K562 (cell line): Measurements from ENCODE around the gene PSMD14. TPM values are rescaled to one million over a fixed set of nuclear protein-coding genes. Genes with fewer than 3 reads are reported as not detected.

Experiments
- ATAC-seq: fragments of 200-7000 bp; cut with Tn5 transposase; 3 replicates; pipeline ENCODE4 v1.9.1; 2020; ENCODE audit warnings: moderate library complexity
- BruUV-seq: library from RNA; stranded (reverse); fragments of 400-500 nt; replicated peaks from 2 replicates; lab custom pipeline; 2021; lab: Mats Ljungman, UMichigan
- CTCF ChIA-PET: fragments of 300-600 bp; formaldehyde crosslinking; extraction: SDS; loops from one replicate; lab custom pipeline; 2021; ENCODE audit warnings: low intra/inter-chr PET ratio; lab: Yijun Ruan, JAX
- POLR2A ChIA-PET: fragments of 300-600, 350-650 bp; sonication (Branson Sonifier 250); formaldehyde crosslinking; extraction: SDS; loops from one replicate; lab custom pipeline; 2021; ENCODE audit warnings: antibody characterized with exemption, inconsistent platforms; lab: Yijun Ruan, JAX
- DNase-seq, 4 experiments: peaks; one replicate each; pipeline versions ENCODE4 v3.0.0 to v3.0.0-alpha.2; 2011 to 2018; ENCODE audit warnings: low spot score in 3 of 4, mixed read lengths in 3 of 4; ENCODE audit errors: extremely low read depth in 1 of 4
- FAIRE-seq: peaks from 2 replicates; lab custom pipeline; 2011; peaks lifted over from hg19 to GRCh38; lab: Jason Lieb, UNC
- H2AFZ ChIP-seq: 2 replicates; pipeline ENCODE4 v1.6.0; 2011; ENCODE audit warnings: low read depth, low read length, control low read depth, inconsistent platforms
- H3K27ac ChIP-seq: fragments of 200-600 bp; 3 replicates; pipeline ENCODE4 v1.8.0; 2011; ENCODE audit warnings: low read depth, mild to moderate bottlenecking, control low read depth, inconsistent platforms, low read length, moderate library complexity, mixed read lengths; ENCODE audit errors: extremely low read depth
- H3K27me3 ChIP-seq, 2 experiments: fragments of 300-600 bp in 1 of 2; 2 replicates in 1 of 2; 3 replicates in 1 of 2; pipeline versions ENCODE4 v1.6.0 to v1.8.0; 2011; ENCODE audit warnings: inconsistent platforms in 2 of 2, low read length in 2 of 2, mild to moderate bottlenecking in 1 of 2, mixed read lengths in 1 of 2, moderate library complexity in 1 of 2; ENCODE audit not compliant: control insufficient read depth in 2 of 2, insufficient read depth in 2 of 2
- H3K36me3 ChIP-seq: fragments of 300-600 bp; 3 replicates; pipeline ENCODE4 v1.8.0; 2011; ENCODE audit warnings: mild to moderate bottlenecking, low read length, inconsistent platforms; ENCODE audit not compliant: control insufficient read depth, insufficient read depth
- H3K4me1 ChIP-seq, 2 experiments: fragments of 200-600 bp in 1 of 2; replicated peaks in 1 of 2; 2 replicates in 1 of 2; 3 replicates in 1 of 2; pipeline versions ENCODE4 v1.5.1 to v1.8.0; 2011; ENCODE audit warnings: inconsistent platforms in 2 of 2, low read length in 2 of 2, mild to moderate bottlenecking in 1 of 2, mixed read lengths in 1 of 2, moderate library complexity in 1 of 2; ENCODE audit not compliant: control insufficient read depth in 2 of 2, insufficient read depth in 2 of 2
- H3K4me2 ChIP-seq: 2 replicates; pipeline ENCODE4 v1.6.1; 2011; ENCODE audit warnings: low read length, control low read depth, inconsistent platforms, mixed read lengths; ENCODE audit not compliant: insufficient read depth
- H3K4me3 ChIP-seq: fragments of 200-600 bp; sonication (generic), shearing (Covaris generic); 2 replicates; pipeline ENCODE4 v1.5.1; 2016; ENCODE audit warnings: control low read depth, inconsistent platforms
- H3K79me2 ChIP-seq: fragments of 200-600 bp; 3 replicates; pipeline ENCODE4 v1.8.0; 2011; ENCODE audit warnings: low read length, inconsistent platforms; ENCODE audit not compliant: control insufficient read depth, insufficient read depth
- H3K9ac ChIP-seq, 2 experiments: 2 replicates each; pipeline versions ENCODE4 v1.6.0 to v1.6.1; 2011; ENCODE audit warnings: low read depth in 2 of 2, low read length in 2 of 2, control low read depth in 1 of 2, inconsistent platforms in 1 of 2, mild to moderate bottlenecking in 1 of 2, mixed read lengths in 1 of 2; ENCODE audit not compliant: insufficient read depth in 1 of 2
- H3K9me1 ChIP-seq: one replicate; pipeline ENCODE4 v1.6.0; 2011; ENCODE audit warnings: inconsistent platforms, mild to moderate bottlenecking, low read length, moderate library complexity; ENCODE audit not compliant: control insufficient read depth, insufficient read depth
- H3K9me3 ChIP-seq: replicated peaks from 2 replicates; pipeline ENCODE4 v1.5.1; 2011; ENCODE audit warnings: low read depth, low read length, inconsistent platforms; ENCODE audit not compliant: control insufficient read depth, insufficient read depth
- H4K20me1 ChIP-seq: replicated peaks from 2 replicates; pipeline ENCODE4 v1.6.1; 2011; ENCODE audit warnings: low read length, inconsistent platforms, mixed read lengths; ENCODE audit not compliant: control insufficient read depth, insufficient read depth
- ETS1 ChIP-seq: conservative IDR thresholded peaks from 2 replicates; pipeline ENCODE4 v1.6.1; 2011; ENCODE audit warnings: low read depth, mild to moderate bottlenecking, low read length; ENCODE audit not compliant: control insufficient read depth
- HCFC1 ChIP-seq: IDR thresholded peaks from 2 replicates; pipeline ENCODE4 v1.6.1; 2012; ENCODE audit warnings: low read depth, low read length, improper control_type of control experiment
- HMGN3 ChIP-seq: IDR thresholded peaks from 2 replicates; pipeline ENCODE4 v1.6.1; 2011; ENCODE audit warnings: borderline replicate concordance, low read depth, mild to moderate bottlenecking, mixed read lengths, low read length; ENCODE audit not compliant: insufficient read length; ENCODE audit errors: extremely low read depth
- NCOA2 ChIP-seq, 2 experiments: fragments of 450-650 bp; IDR thresholded peaks; 2 replicates each; pipeline ENCODE4 v1.6.1; 2018; ENCODE audit warnings: mild to moderate bottlenecking in 2 of 2, moderate library complexity in 1 of 2; ENCODE audit not compliant: partially characterized antibody in 2 of 2
- POLR2AphosphoS5 ChIP-seq: IDR thresholded peaks from 2 replicates; pipeline ENCODE4 v1.6.1; 2011; ENCODE audit warnings: mild to moderate bottlenecking, low read depth, low read length, moderate library complexity; ENCODE audit not compliant: control insufficient read depth, insufficient read depth
- SFPQ ChIP-seq: fragments of 200-400 bp; formaldehyde crosslinking; IDR thresholded peaks from 2 replicates; pipeline ENCODE4 v1.6.1; 2017; ENCODE audit warnings: mild to moderate bottlenecking, low read depth, low read length, moderate library complexity
- STAT6 ChIP-seq: sonication (generic); formaldehyde crosslinking; IDR thresholded peaks from 2 replicates; pipeline ENCODE4 v1.8.1; 2023; ENCODE audit warnings: mild to moderate bottlenecking, missing genetic modification reagents
- SUPT5H ChIP-seq: fragments of 450-650 bp; IDR thresholded peaks from 2 replicates; pipeline ENCODE4 v1.6.1; 2016
- WGBS: fragments of 100-300 bp; shearing (Covaris generic); methylation state at CpG from one replicate; pipeline ENCODE4 v1.1.6; 2016; ENCODE audit warnings: low coverage, mixed read lengths; ENCODE audit not compliant: insufficient coverage; ENCODE audit errors: missing lambda C conversion rate; 5-methylcytosine and 5-hydroxymethylcytosine counted together
- in situ Hi-C: fragments of 300-500 bp; cut with MboI; formaldehyde crosslinking; loops from 4 replicates; pipeline ENCODE4 v1.15.0; 2018; ENCODE audit warnings: inconsistent platforms, mixed read lengths
- intact Hi-C: fragments of 100-400 bp; cut with micrococcal nuclease; formaldehyde crosslinking; loops from 2 replicates; pipeline ENCODE4 v1.14.2; 2022
- polyA plus RNA-seq, 8 experiments: library from polyadenylated mRNA; depleted of rRNA in 4 of 8; stranded (reverse) in 5 of 8; unstranded in 3 of 8; fragments of >200 nt; fragmentation: Nextera tagmentation in 2 of 8; fragmentation: Illumina TruSeq in 1 of 8; extraction: Ambion mirVana in 2 of 8; extraction: Trizol in 1 of 8; gene quantifications; 2 replicates each; pipeline versions ENCODE4 v1.2.1 to v1.2.3, GENCODE V29; 2011 to 2014; ENCODE audit warnings: inconsistent platforms in 1 of 8, missing spikeins in 1 of 8
- total RNA-seq, 7 experiments: library from RNA; depleted of rRNA in 6 of 7; stranded (reverse); fragments of >200 nt in 6 of 7; fragmentation: Illumina TruSeq in 2 of 7; extraction: Trizol in 2 of 7; gene quantifications; 2 replicates each; pipeline versions ENCODE4 v1.2.1 to v1.2.3, GENCODE V29; 2011 to 2021; ENCODE audit warnings: low replicate concordance in 1 of 7
- TF ChIP-seq, protein P1 (sequence below): fragments of 450-650 bp; IDR thresholded peaks from 2 replicates; pipeline ENCODE4 v1.6.1; 2016; ENCODE audit warnings: borderline replicate concordance
- TF ChIP-seq, protein P2 (sequence below), 2 experiments: fragments of 450-650 bp in 1 of 2; sonication (generic) in 1 of 2; formaldehyde crosslinking in 1 of 2; IDR thresholded peaks in 1 of 2; conservative IDR thresholded peaks in 1 of 2; 2 replicates each; pipeline versions ENCODE4 v1.6.1 to v1.8.1; 2016 to 2023; ENCODE audit warnings: mild to moderate bottlenecking in 2 of 2, moderate library complexity in 2 of 2, inconsistent platforms in 1 of 2, missing genetic modification reagents in 1 of 2

PSMD14 gene
- total and polyA plus RNA-seq, 9 of the 15 experiments (the other 6 are each of a cell fraction or from before 2014, with no cell fraction given) = 151 to 515 (median 228) TPM

- CTCF ChIA-PET = no interaction called here
- BruUV-seq = no TSS peak
- no peak overlapping the region for H3K4me2 ChIP-seq
- H3K27ac ChIP-seq = no peak overlapping the region
- no peak overlapping the region for H3K9ac ChIP-seq
- intact Hi-C loops = no loop called here
- no peaks in the 10 kb centered on the region for H3K27me3 ChIP-seq
- H3K9me3 ChIP-seq = no peaks in the 10 kb centered on the region
- in situ Hi-C loops = no loop called here
- peaks cover 65% of the 10 kb centered on the region for H3K36me3 ChIP-seq
- no peaks in the 10 kb centered on the region for H4K20me1 ChIP-seq
- DNase-seq = no peak
- WGBS = 20% methylated on average over 1 of the region's 1 CpG
- TF ChIP-seq ETS1 (no peak), STAT6 (CRISPR knock-in tag) (no peak), NCOA2 (IDR thresholded peaks at IDR 0.05; ENCODE audit: partially characterized antibody in 2 of 2) (no peak), SFPQ (no peak), POLR2AphosphoS5 (0 out of 2 replicates have a peak, but pooled peaks have one; percentile 15), HMGN3 (no peak), HCFC1 (no peak), SUPT5H (0 out of 2 replicates have a peak, but pooled peaks have one; percentile 18)
- TF ChIP-seq, protein P1, sequence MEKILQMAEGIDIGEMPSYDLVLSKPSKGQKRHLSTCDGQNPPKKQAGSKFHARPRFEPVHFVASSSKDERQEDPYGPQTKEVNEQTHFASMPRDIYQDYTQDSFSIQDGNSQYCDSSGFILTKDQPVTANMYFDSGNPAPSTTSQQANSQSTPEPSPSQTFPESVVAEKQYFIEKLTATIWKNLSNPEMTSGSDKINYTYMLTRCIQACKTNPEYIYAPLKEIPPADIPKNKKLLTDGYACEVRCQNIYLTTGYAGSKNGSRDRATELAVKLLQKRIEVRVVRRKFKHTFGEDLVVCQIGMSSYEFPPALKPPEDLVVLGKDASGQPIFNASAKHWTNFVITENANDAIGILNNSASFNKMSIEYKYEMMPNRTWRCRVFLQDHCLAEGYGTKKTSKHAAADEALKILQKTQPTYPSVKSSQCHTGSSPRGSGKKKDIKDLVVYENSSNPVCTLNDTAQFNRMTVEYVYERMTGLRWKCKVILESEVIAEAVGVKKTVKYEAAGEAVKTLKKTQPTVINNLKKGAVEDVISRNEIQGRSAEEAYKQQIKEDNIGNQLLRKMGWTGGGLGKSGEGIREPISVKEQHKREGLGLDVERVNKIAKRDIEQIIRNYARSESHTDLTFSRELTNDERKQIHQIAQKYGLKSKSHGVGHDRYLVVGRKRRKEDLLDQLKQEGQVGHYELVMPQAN = no peak
- TF ChIP-seq, protein P2, sequence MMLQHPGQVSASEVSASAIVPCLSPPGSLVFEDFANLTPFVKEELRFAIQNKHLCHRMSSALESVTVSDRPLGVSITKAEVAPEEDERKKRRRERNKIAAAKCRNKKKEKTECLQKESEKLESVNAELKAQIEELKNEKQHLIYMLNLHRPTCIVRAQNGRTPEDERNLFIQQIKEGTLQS (IDR thresholded peaks at IDR 0.05) = peak; percentile 60; the same call in 1 of the 2 replicates
- TF ChIP-seq, protein P2 (CRISPR knock-in tag; conservative IDR thresholded peaks at IDR 0.05) = no peak
- no peak overlapping the region for H3K4me3 ChIP-seq
- ATAC-seq = no peak
- H3K79me2 ChIP-seq = peaks cover 92% of the 10 kb centered on the region
- no peaks in the 10 kb centered on the region for H3K9me1 ChIP-seq
- no peak overlapping the region for H2AFZ ChIP-seq
- POLR2A ChIA-PET = interaction anchor here (0.7 to 1.3 kb wide), 3 partner anchors 25 to 66 kb away, joined by 3 to 4 read pairs (median 3); no protein-coding TSS in a partner anchor
- no peaks in the 10 kb centered on the region for H3K4me1 ChIP-seq
- FAIRE-seq = no peak
Observed at GRCh38 chr2:161327582-161327981, 19.4 kb downstream of the PSMD14 start.
